Measurements from ENCODE around the gene GMIP.
"Not testable (repeated sequence)": the region's sequence is repeated elsewhere in the genome, so short reads cannot be mapped to it uniquely, and the experiment has no call there.

GMIP gene, protein sequence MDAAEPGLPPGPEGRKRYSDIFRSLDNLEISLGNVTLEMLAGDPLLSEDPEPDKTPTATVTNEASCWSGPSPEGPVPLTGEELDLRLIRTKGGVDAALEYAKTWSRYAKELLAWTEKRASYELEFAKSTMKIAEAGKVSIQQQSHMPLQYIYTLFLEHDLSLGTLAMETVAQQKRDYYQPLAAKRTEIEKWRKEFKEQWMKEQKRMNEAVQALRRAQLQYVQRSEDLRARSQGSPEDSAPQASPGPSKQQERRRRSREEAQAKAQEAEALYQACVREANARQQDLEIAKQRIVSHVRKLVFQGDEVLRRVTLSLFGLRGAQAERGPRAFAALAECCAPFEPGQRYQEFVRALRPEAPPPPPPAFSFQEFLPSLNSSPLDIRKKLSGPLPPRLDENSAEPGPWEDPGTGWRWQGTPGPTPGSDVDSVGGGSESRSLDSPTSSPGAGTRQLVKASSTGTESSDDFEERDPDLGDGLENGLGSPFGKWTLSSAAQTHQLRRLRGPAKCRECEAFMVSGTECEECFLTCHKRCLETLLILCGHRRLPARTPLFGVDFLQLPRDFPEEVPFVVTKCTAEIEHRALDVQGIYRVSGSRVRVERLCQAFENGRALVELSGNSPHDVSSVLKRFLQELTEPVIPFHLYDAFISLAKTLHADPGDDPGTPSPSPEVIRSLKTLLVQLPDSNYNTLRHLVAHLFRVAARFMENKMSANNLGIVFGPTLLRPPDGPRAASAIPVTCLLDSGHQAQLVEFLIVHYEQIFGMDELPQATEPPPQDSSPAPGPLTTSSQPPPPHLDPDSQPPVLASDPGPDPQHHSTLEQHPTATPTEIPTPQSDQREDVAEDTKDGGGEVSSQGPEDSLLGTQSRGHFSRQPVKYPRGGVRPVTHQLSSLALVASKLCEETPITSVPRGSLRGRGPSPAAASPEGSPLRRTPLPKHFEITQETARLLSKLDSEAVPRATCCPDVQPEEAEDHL

DNA sequence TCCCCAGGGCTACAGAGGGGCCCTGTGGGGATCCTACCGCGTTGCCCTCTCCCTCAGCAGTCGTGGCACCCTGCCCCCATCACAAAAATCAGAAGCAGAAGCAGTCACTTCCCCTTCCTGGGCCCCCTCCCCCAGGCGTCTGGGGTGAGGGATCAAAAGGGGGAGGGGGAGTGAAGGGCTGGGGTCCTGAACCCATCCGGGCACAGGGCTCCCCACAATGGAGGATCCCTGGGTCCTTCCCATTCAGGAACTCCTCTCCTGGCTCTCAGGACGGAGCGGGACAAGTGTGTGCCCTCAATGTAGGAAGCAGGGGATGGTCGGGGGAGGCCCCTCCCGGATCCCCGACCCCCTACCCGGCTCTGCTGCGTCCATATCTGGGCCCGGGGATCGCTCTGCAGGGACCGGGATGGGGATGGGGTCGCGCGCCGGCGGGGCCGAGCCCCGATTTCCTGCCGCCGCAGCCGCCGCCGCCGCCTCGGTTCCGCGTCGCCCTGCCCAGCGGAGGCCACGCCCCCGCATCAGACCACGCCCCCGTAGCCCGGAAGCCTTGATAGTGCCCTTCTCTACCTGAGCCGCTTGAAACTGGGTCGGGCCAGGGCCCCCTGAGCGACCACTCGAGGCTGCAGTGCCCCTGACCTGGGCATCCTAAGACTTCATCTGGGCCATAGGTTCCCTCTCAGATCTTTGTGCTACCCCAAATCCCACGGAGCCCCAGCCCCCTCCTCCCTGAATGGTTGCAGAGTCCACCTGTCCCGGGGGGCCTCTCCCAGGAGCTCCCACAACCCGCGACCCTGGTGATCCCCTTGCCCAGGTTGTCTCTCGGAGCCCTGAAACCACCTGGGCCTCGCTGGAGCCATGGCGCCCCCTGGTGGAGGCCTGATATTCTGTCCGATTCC, at the start of gene GMIP:
GMIP (minus strand) TSS at position 500 of the 896 bp plus-strand sequence; CDS start at position 372, 128 bp downstream.
- peak; percentile 97 for DNase-seq (ENCODE audit: low spot score)
- TF ChIP-seq CTCF (IDR thresholded peaks at IDR 0.05; ENCODE audit: extremely low read depth, missing control alignments), result peak; percentile 81

- TF ChIP-seq CTCF (IDR thresholded peaks at IDR 0.05; ENCODE audit: extremely low read depth, missing control alignments), result no peak
Observed at GRCh38 chr19:19691683-19692082, 48.2 kb upstream of the GMIP start.

DNA sequence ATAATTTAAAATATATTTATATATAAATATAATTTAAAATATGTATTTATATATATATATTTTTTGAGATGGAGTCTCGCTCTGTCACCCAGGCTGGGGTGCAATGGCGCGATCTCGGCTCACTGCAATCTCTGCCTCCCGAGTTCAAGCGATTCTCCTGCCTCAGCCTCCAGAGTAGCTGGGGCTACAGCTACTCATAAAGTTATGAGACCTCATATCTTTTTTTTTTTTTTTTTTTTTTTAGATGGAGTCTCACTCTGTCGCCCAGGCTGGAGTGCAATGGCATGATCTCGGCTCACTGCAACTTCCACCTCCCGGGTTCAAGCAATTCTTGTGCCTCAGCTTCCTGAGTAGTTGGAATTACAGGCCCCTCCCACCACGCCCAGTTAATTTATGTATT, 45.6 kb upstream of the GMIP start:
- DNase-seq (ENCODE audit: low spot score), result not testable (repeated sequence)

More at GRCh38 chr19:19691683-19692082, 48.2 kb upstream of the GMIP start:
- no peak for DNase-seq (ENCODE audit: low spot score)

GRCh38 chr19:19687090-19687489, 43.6 kb upstream of the GMIP start:
- no peak for DNase-seq (ENCODE audit: low spot score)
- TF ChIP-seq CTCF (IDR thresholded peaks at IDR 0.05; ENCODE audit: extremely low read depth, missing control alignments), result no peak

- DNase-seq (ENCODE audit: low spot score), result no peak
- TF ChIP-seq CTCF (IDR thresholded peaks at IDR 0.05; ENCODE audit: extremely low read depth, missing control alignments), result no peak
Observed at GRCh38 chr19:19686580-19686979, 43.1 kb upstream of the GMIP start.

- DNase-seq (ENCODE audit: low spot score), result not testable (repeated sequence)
Observed at GRCh38 chr19:19686119-19686518, 42.7 kb upstream of the GMIP start.

DNA sequence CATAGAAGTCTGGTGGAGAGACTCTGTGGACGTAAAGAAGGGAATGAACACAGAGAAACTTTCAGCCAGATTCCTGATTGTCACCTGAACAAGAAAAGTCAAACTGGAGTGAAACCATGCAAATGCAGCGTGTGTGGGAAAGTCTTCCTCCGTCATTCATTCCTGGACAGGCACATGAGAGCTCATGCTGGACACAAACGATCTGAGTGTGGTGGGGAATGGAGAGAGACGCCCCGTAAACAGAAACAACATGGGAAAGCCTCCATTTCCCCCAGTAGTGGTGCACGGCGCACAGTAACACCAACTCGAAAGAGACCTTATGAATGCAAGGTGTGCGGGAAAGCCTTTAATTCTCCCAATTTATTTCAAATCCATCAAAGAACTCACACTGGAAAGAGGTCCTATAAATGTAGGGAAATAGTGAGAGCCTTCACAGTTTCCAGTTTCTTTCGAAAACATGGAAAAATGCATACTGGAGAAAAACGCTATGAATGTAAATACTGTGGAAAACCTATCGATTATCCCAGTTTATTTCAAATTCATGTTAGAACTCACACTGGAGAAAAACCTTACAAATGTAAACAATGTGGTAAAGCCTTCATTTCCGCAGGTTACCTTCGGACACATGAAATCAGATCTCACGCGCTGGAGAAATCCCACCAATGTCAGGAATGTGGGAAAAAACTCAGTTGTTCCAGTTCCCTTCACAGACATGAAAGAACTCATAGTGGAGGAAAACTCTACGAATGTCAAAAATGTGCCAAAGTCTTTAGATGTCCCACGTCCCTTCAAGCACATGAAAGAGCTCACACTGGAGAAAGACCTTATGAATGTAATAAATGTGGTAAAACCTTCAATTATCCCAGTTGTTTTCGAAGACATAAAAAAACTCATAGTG, 36.0 kb upstream of the GMIP start:
- DNase-seq (ENCODE audit: low spot score), result no peak

More for the DNA sequence above, 36.0 kb upstream of the GMIP start:
- TF ChIP-seq CTCF (IDR thresholded peaks at IDR 0.05; ENCODE audit: extremely low read depth, missing control alignments), result no peak
